HEK293 (cell line): Measurements from ENCODE around the gene SF3A1.

Source experiments
- CTCF ChIA-PET: fragments of 350-600 bp; formaldehyde crosslinking; extraction: SDS; loops from one replicate; lab custom pipeline; 2021; ENCODE audit warnings: antibody characterized with exemption; lab: Yijun Ruan, JAX
- POLR2A ChIA-PET: fragments of 300-600 bp; formaldehyde crosslinking; extraction: SDS; loops from one replicate; lab custom pipeline; 2020; ENCODE audit warnings: antibody characterized with exemption, inconsistent platforms; lab: Yijun Ruan, JAX
- H3K27ac ChIP-seq: fragments of 200-500 bp; sonication (Bioruptor generic); 2 replicates; pipeline ENCODE4 v1.5.1; 2014; ENCODE audit warnings: low read depth, low read length, control low read depth, inconsistent platforms; ENCODE audit errors: extremely low read depth
- H3K36me3 ChIP-seq, 2 experiments: fragments of 200-500 bp in 1 of 2; sonication (Bioruptor generic) in 1 of 2; 1 replicate in 1 of 2; 2 replicates in 1 of 2; pipeline ENCODE4 v1.5.1; 2014 to 2017; ENCODE audit warnings: inconsistent platforms in 2 of 2, low read length in 2 of 2; ENCODE audit not compliant: control insufficient read depth in 2 of 2, insufficient read depth in 1 of 2
- H3K4me1 ChIP-seq: fragments of 200-500 bp; sonication (Bioruptor generic); 2 replicates; pipeline ENCODE4 v1.5.1; 2014; ENCODE audit warnings: mild to moderate bottlenecking, low read length, inconsistent platforms; ENCODE audit not compliant: control insufficient read depth, insufficient read depth
- H3K4me3 ChIP-seq: 2 replicates; pipeline ENCODE4 v1.5.1; 2011; ENCODE audit warnings: low read depth, mild to moderate bottlenecking, control low read depth, low read length, moderate library complexity
- H3K9me3 ChIP-seq: fragments of 200-500 bp; sonication (Bioruptor generic); 2 replicates; pipeline ENCODE4 v1.5.1; 2014; ENCODE audit warnings: low read depth, low read length, inconsistent platforms; ENCODE audit not compliant: control insufficient read depth, insufficient read depth
- BCL11B ChIP-seq: fragments of 450-650 bp; formaldehyde crosslinking; IDR thresholded peaks from 2 replicates; pipeline ENCODE4 v1.5.1; 2016; ENCODE audit warnings: low read depth, missing biosample characterization, missing genetic modification characterization
- GLI4 ChIP-seq: fragments of 450-650 bp; formaldehyde crosslinking; IDR thresholded peaks from 2 replicates; pipeline ENCODE4 v1.5.1; 2016; ENCODE audit warnings: missing biosample characterization, missing genetic modification characterization
- KLF16 ChIP-seq: fragments of 450-650 bp; formaldehyde crosslinking; IDR thresholded peaks from 2 replicates; pipeline ENCODE4 v1.5.1; 2017; ENCODE audit warnings: missing biosample characterization, missing genetic modification characterization
- PRDM6 ChIP-seq: fragments of 450-650 bp; formaldehyde crosslinking; IDR thresholded peaks from 2 replicates; pipeline ENCODE4 v1.5.1; 2017; ENCODE audit warnings: missing biosample characterization, missing genetic modification characterization
- SALL2 ChIP-seq: fragments of 450-650 bp; formaldehyde crosslinking; IDR thresholded peaks from 2 replicates; pipeline ENCODE4 v1.5.0; 2017; ENCODE audit warnings: missing biosample characterization, mild to moderate bottlenecking, missing genetic modification characterization, borderline replicate concordance
- SP2 ChIP-seq: fragments of 450-650 bp; formaldehyde crosslinking; IDR thresholded peaks from 2 replicates; pipeline ENCODE4 v1.5.1; 2016; ENCODE audit warnings: missing biosample characterization, missing genetic modification characterization
- YY2 ChIP-seq: fragments of 450-650 bp; formaldehyde crosslinking; IDR thresholded peaks from 2 replicates; pipeline ENCODE4 v1.5.1; 2016; ENCODE audit warnings: missing biosample characterization, missing genetic modification characterization
- ZNF169 ChIP-seq: fragments of 450-650 bp; formaldehyde crosslinking; IDR thresholded peaks from 2 replicates; pipeline ENCODE4 v1.5.1; 2016; ENCODE audit warnings: missing biosample characterization, missing genetic modification characterization
- ZNF184 ChIP-seq: fragments of 450-650 bp; IDR thresholded peaks from 2 replicates; pipeline ENCODE4 v1.5.1; 2018; ENCODE audit warnings: missing biosample characterization, mild to moderate bottlenecking, missing genetic modification characterization
- ZNF362 ChIP-seq: fragments of 450-650 bp; formaldehyde crosslinking; IDR thresholded peaks from 2 replicates; pipeline ENCODE4 v1.5.1; 2016; ENCODE audit warnings: missing biosample characterization, missing genetic modification characterization
- ZNF514 ChIP-seq: fragments of 450-650 bp; formaldehyde crosslinking; IDR thresholded peaks from 2 replicates; pipeline ENCODE4 v1.5.1; 2016; ENCODE audit warnings: missing biosample characterization, missing genetic modification characterization
- ZNF560 ChIP-seq: fragments of 450-650 bp; formaldehyde crosslinking; IDR thresholded peaks from 2 replicates; pipeline ENCODE4 v1.5.1; 2017; ENCODE audit warnings: missing biosample characterization, missing genetic modification characterization, borderline replicate concordance
- ZNF580 ChIP-seq: fragments of 450-650 bp; formaldehyde crosslinking; IDR thresholded peaks from 2 replicates; pipeline ENCODE4 v1.5.1; 2016; ENCODE audit warnings: missing biosample characterization, missing genetic modification characterization
- ZNF707 ChIP-seq: fragments of 450-650 bp; formaldehyde crosslinking; IDR thresholded peaks from 2 replicates; pipeline ENCODE4 v1.5.1; 2016; ENCODE audit warnings: missing biosample characterization, missing genetic modification characterization
- ZSCAN30 ChIP-seq: fragments of 450-650 bp; IDR thresholded peaks from 2 replicates; pipeline ENCODE4 v1.5.1; 2018; ENCODE audit warnings: missing biosample characterization, mild to moderate bottlenecking, missing genetic modification characterization, moderate library complexity
- ZXDB ChIP-seq: fragments of 450-650 bp; formaldehyde crosslinking; IDR thresholded peaks from 2 replicates; pipeline ENCODE4 v1.5.1; 2016; ENCODE audit warnings: missing biosample characterization, missing genetic modification characterization
- TF ChIP-seq, protein P1 (sequence below): fragments of 450-650 bp; IDR thresholded peaks from 2 replicates; pipeline ENCODE4 v1.5.1; 2018; ENCODE audit warnings: missing biosample characterization, missing genetic modification characterization
- TF ChIP-seq, protein P2 (sequence below): fragments of 450-650 bp; formaldehyde crosslinking; IDR thresholded peaks from 2 replicates; pipeline ENCODE4 v1.5.1; 2016; ENCODE audit warnings: missing biosample characterization, missing genetic modification characterization
- TF ChIP-seq, protein P3 (sequence below): fragments of 450-650 bp; formaldehyde crosslinking; IDR thresholded peaks from 2 replicates; pipeline ENCODE4 v1.5.1; 2016; ENCODE audit warnings: missing biosample characterization, missing genetic modification characterization, low read depth

The SF3A1 gene

GRCh38 chr22:30383061-30383460 lies 26.4 kb upstream of the SF3A1 start (continued):
- no peak for TF ChIP-seq YY2 (tag by site-specific recombination)
- TF ChIP-seq PRDM6 (tag by site-specific recombination), result no peak
- no peak for TF ChIP-seq ZNF362
- TF ChIP-seq ZNF184 (tag by site-specific recombination), result no peak

DNA sequence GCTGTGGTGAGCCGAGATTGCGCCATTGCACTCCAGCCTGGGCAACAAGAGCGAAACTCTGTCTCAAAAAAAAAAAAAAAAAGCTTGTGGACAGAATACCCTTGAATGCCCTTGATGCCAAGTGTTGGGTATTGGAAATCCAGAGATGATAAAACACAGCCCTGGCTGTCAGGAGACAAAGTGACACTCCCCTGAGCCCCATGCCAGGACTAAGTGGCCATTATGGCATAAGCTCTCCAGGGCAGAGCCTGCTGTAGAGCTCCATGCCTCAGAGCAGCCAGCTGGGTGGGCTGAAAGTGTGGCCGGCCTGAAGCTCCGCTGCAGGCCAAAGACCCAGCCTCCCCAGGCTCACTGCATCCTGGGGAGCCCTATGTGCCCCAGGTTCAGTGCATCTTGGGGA lies 25.6 kb upstream of the SF3A1 start:
- peaks cover 2% of the 10 kb centered on the region; the same call in 1 of the 2 replicates for H3K4me1 ChIP-seq
- H3K36me3 ChIP-seq, result peaks cover 0 to 70% of the 10 kb centered on the region in 2 experiments; a peak in 2 of 3 replicates
- POLR2A ChIA-PET, result interaction anchor here (1.0 to 2.1 kb wide), 3 partner anchors 11 to 55 kb away, joined by 3 to 6 read pairs (median 4); partner anchors contain the start of genes CCDC157, SF3A1 and TBC1D10A

DNA sequence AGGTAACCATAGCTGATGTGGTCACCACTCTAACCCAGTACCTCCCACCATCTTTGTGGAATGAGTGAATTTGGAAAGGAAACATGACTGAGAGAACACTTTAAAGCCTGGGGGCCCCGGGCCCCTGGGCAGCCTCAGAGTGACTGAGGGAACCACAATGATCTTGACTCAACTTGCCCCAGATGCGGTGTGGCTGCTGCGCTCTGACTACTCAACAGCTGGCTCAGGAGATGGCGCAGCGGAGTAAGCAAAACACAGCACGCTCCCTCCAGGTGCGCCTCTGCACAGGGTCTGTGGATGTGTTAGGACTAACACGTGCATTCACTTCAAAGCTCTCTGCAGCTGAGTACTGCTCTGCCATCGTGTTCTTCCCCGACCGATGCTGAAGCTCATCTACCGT lies 24.6 kb upstream of the SF3A1 start:
- no peaks in the 10 kb centered on the region for H3K9me3 ChIP-seq
- no peak overlapping the region for H3K27ac ChIP-seq
- peaks cover 2% of the 10 kb centered on the region; the same call in 1 of the 2 replicates for H3K4me1 ChIP-seq
- H3K4me3 ChIP-seq, result no peak overlapping the region
- H3K36me3 ChIP-seq, result peaks cover 0 to 81% of the 10 kb centered on the region in 2 experiments; a peak in 2 of 3 replicates
- no peak for TF ChIP-seq GLI4 (tag by site-specific recombination)
- TF ChIP-seq ZNF514 (tag by site-specific recombination), result no peak
- no peak for TF ChIP-seq KLF16
- no peak for TF ChIP-seq ZNF560
- no peak for TF ChIP-seq BCL11B
- no peak for TF ChIP-seq SALL2 (tag by site-specific recombination)
- TF ChIP-seq, protein P1, sequence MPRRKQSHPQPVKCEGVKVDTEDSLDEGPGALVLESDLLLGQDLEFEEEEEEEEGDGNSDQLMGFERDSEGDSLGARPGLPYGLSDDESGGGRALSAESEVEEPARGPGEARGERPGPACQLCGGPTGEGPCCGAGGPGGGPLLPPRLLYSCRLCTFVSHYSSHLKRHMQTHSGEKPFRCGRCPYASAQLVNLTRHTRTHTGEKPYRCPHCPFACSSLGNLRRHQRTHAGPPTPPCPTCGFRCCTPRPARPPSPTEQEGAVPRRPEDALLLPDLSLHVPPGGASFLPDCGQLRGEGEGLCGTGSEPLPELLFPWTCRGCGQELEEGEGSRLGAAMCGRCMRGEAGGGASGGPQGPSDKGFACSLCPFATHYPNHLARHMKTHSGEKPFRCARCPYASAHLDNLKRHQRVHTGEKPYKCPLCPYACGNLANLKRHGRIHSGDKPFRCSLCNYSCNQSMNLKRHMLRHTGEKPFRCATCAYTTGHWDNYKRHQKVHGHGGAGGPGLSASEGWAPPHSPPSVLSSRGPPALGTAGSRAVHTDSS, result no peak
- TF ChIP-seq ZNF580 (tag by site-specific recombination), result no peak
- TF ChIP-seq ZSCAN30, result no peak
- TF ChIP-seq SP2 (tag by site-specific recombination), result no peak
- TF ChIP-seq ZNF707 (tag by site-specific recombination), result no peak
- TF ChIP-seq, protein P2, sequence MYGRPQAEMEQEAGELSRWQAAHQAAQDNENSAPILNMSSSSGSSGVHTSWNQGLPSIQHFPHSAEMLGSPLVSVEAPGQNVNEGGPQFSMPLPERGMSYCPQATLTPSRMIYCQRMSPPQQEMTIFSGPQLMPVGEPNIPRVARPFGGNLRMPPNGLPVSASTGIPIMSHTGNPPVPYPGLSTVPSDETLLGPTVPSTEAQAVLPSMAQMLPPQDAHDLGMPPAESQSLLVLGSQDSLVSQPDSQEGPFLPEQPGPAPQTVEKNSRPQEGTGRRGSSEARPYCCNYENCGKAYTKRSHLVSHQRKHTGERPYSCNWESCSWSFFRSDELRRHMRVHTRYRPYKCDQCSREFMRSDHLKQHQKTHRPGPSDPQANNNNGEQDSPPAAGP (tag by site-specific recombination), result no peak
- POLR2A ChIA-PET, result interaction anchor here (1.3 to 2.1 kb wide), 2 partner anchors 24 to 54 kb away, joined by 4 to 6 read pairs; partner anchors contain the start of genes CCDC157, SF3A1 and TBC1D10A
- CTCF ChIA-PET, result interaction anchor here (0.9 kb wide), 1 partner anchor 93 kb away, joined by 3 read pairs; no protein-coding TSS in a partner anchor

More for the DNA sequence above, 25.6 kb upstream of the SF3A1 start:
- H3K4me3 ChIP-seq, result no peak overlapping the region
- TF ChIP-seq ZXDB (tag by site-specific recombination) (no peak), ZNF169 (tag by site-specific recombination) (no peak)
- TF ChIP-seq, protein P3, sequence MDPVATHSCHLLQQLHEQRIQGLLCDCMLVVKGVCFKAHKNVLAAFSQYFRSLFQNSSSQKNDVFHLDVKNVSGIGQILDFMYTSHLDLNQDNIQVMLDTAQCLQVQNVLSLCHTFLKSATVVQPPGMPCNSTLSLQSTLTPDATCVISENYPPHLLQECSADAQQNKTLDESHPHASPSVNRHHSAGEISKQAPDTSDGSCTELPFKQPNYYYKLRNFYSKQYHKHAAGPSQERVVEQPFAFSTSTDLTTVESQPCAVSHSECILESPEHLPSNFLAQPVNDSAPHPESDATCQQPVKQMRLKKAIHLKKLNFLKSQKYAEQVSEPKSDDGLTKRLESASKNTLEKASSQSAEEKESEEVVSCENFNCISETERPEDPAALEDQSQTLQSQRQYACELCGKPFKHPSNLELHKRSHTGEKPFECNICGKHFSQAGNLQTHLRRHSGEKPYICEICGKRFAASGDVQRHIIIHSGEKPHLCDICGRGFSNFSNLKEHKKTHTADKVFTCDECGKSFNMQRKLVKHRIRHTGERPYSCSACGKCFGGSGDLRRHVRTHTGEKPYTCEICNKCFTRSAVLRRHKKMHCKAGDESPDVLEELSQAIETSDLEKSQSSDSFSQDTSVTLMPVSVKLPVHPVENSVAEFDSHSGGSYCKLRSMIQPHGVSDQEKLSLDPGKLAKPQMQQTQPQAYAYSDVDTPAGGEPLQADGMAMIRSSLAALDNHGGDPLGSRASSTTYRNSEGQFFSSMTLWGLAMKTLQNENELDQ (tag by site-specific recombination), result no peak
- CTCF ChIA-PET, result no interaction called here
- no peak overlapping the region for H3K27ac ChIP-seq
- no peaks in the 10 kb centered on the region for H3K9me3 ChIP-seq
